Stomach (tissue), 4 donors: ENCODE results near the gene CENPU.

ENCODE experiments used
- EP300 ChIP-seq: sonication (generic); formaldehyde crosslinking; IDR thresholded peaks from one replicate; pipeline ENCODE4 v1.6.1; 2017; ENCODE audit warnings: antibody characterized with exemption
- POLR2A ChIP-seq, 4 donors: fragments of 450-650 bp; IDR thresholded peaks; one replicate each; pipeline ENCODE4 v1.6.1; 2016; ENCODE audit warnings: antibody characterized with exemption in 4 of 4, control low read depth in 2 of 4, mild to moderate bottlenecking in 1 of 4, moderate library complexity in 1 of 4
- TF ChIP-seq, protein P1 (sequence below), 7 experiments: fragments of 450-650 bp in 4 of 7; fragments of 200-600 bp in 3 of 7; sonication (generic) in 3 of 7; IDR thresholded peaks; one replicate each; pipeline ENCODE4 v1.5.1; 2016 to 2019; ENCODE audit warnings: antibody characterized with exemption in 7 of 7, control low read depth in 2 of 7, mild to moderate bottlenecking in 1 of 7

DNA sequence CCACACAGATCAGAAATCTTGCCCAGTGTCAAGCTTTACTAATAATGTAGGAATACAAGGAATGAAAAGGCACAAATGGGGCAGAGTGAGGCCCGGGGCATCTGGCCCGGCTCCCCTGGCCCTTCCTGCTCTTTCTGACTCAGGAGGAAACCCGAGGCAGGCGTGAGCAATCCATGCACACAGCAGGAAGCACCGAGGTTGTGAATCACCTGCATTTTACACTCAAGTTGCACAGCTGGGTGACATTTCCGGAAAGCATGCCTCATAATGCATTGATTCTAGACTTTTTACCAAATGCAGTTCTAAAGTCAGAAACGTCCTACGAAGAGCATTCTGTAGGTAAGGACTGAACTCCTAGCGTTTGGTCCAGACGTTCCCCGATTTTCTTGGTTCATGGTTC, 45.4 kb downstream of the CENPU start:
- TF ChIP-seq EP300 (no peak), POLR2A (IDR thresholded peaks at IDR 0.05) (no peak)
- TF ChIP-seq, protein P1, sequence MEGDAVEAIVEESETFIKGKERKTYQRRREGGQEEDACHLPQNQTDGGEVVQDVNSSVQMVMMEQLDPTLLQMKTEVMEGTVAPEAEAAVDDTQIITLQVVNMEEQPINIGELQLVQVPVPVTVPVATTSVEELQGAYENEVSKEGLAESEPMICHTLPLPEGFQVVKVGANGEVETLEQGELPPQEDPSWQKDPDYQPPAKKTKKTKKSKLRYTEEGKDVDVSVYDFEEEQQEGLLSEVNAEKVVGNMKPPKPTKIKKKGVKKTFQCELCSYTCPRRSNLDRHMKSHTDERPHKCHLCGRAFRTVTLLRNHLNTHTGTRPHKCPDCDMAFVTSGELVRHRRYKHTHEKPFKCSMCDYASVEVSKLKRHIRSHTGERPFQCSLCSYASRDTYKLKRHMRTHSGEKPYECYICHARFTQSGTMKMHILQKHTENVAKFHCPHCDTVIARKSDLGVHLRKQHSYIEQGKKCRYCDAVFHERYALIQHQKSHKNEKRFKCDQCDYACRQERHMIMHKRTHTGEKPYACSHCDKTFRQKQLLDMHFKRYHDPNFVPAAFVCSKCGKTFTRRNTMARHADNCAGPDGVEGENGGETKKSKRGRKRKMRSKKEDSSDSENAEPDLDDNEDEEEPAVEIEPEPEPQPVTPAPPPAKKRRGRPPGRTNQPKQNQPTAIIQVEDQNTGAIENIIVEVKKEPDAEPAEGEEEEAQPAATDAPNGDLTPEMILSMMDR (IDR thresholded peaks at IDR 0.05) = no peak
